DND-41 (cell line): ENCODE measurements around the gene NFATC2.

ENCODE experiments used
- ATAC-seq: fragments of 200-7000 bp; cut with Tn5 transposase; 3 replicates; pipeline ENCODE4 v1.9.1; 2021; ENCODE audit warnings: low read depth; ENCODE audit not compliant: insufficient read depth
- DNase-seq: peaks from one replicate; pipeline ENCODE4 v3.0.0-alpha.2; 2020
- H2AFZ ChIP-seq: 2 replicates; pipeline ENCODE4 v1.6.0; 2012; ENCODE audit warnings: low read depth, low read length
- H3K27ac ChIP-seq: 2 replicates; pipeline ENCODE4 v1.5.1; 2012; ENCODE audit warnings: low read length, inconsistent platforms
- H3K27me3 ChIP-seq: fragments of 200-600 bp; sonication (generic); 2 replicates; pipeline ENCODE4 v1.6.0; 2012; ENCODE audit warnings: low read length, mild to moderate bottlenecking, inconsistent platforms; ENCODE audit not compliant: insufficient read depth, poor library complexity
- H3K36me3 ChIP-seq: 2 replicates; pipeline ENCODE4 v1.5.1; 2012; ENCODE audit warnings: low read length, inconsistent platforms; ENCODE audit not compliant: insufficient read depth
- H3K4me1 ChIP-seq: 2 replicates; pipeline ENCODE4 v1.5.1; 2012; ENCODE audit warnings: mild to moderate bottlenecking, low read length; ENCODE audit not compliant: insufficient read depth
- H3K4me2 ChIP-seq: 2 replicates; pipeline ENCODE4 v1.6.0; 2012; ENCODE audit warnings: mild to moderate bottlenecking, moderate library complexity, low read length, inconsistent platforms; ENCODE audit not compliant: insufficient read depth
- H3K4me3 ChIP-seq, 2 experiments: fragments of 200-600 bp in 1 of 2; shearing (Covaris generic) in 1 of 2; 2 replicates each; pipeline ENCODE4 v1.5.1; 2012 to 2016; ENCODE audit warnings: inconsistent platforms in 2 of 2, low read length in 2 of 2, mild to moderate bottlenecking in 2 of 2, low read depth in 1 of 2, moderate library complexity in 1 of 2
- H3K79me2 ChIP-seq: 2 replicates; pipeline ENCODE4 v1.6.0; 2012; ENCODE audit warnings: low read length, inconsistent platforms; ENCODE audit not compliant: insufficient read depth
- H3K9ac ChIP-seq: 2 replicates; pipeline ENCODE4 v1.6.0; 2012; ENCODE audit warnings: low read depth, mild to moderate bottlenecking, inconsistent platforms, low read length, moderate library complexity
- H3K9me3 ChIP-seq: 2 replicates; pipeline ENCODE4 v1.5.1; 2012; ENCODE audit warnings: low read length, moderate library complexity, mild to moderate bottlenecking, inconsistent platforms; ENCODE audit not compliant: insufficient read depth, severe bottlenecking
- H4K20me1 ChIP-seq: 2 replicates; pipeline ENCODE4 v1.6.0; 2012; ENCODE audit warnings: low read length; ENCODE audit not compliant: insufficient read depth
- EZH2 ChIP-seq: IDR thresholded peaks from 3 replicates; pipeline ENCODE4 v1.6.1; 2012; ENCODE audit warnings: borderline replicate concordance, low read depth, mild to moderate bottlenecking, moderate library complexity, low read length, inconsistent platforms; ENCODE audit not compliant: severe bottlenecking
- TF ChIP-seq, protein P1 (sequence below): IDR thresholded peaks from 2 replicates; pipeline ENCODE4 v1.5.1; 2012; ENCODE audit warnings: borderline replicate concordance, low read length, moderate library complexity, mild to moderate bottlenecking; ENCODE audit not compliant: poor library complexity, severe bottlenecking; ENCODE audit errors: extremely low read depth

The NFATC2 gene

DNA sequence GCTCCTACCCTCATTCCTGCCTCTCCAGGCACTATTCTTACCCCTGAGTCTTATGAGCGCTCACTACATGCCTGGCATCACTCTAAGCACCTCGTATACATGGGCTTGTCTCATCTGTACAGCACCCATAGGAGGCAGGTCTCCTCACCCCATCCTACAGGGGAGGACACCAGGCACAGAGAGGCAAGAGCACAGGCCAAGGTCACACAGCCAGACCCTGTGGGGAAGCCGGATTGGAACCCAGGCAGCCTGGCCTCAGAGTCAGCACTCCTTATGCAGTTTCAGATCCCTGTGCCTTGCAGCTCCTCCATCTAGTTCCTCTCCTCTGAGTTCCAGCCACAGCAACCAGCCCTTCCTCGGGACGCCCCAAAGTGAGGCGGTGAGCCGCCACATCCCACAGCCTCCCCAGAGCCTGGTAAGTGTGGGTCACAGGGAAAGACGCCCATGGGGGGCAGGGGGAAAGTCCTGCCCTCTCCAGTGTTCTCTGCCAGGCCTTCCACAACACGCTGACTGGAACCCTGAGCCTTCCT is 103.3 kb downstream of the NFATC2 start:
- no peak overlapping the region for H2AFZ ChIP-seq
- no peaks in the 10 kb centered on the region for H3K36me3 ChIP-seq
- DNase-seq (no peak), ATAC-seq (no peak)
- no peak overlapping the region for H3K4me3 ChIP-seq
- H3K4me2 ChIP-seq: no peak overlapping the region
- no peak overlapping the region for H3K27ac ChIP-seq
- H3K79me2 ChIP-seq: no peaks in the 10 kb centered on the region
- no peaks in the 10 kb centered on the region for H3K9me3 ChIP-seq
- H3K4me1 ChIP-seq: no peaks in the 10 kb centered on the region
- TF ChIP-seq EZH2: no peak
- TF ChIP-seq, protein P1, sequence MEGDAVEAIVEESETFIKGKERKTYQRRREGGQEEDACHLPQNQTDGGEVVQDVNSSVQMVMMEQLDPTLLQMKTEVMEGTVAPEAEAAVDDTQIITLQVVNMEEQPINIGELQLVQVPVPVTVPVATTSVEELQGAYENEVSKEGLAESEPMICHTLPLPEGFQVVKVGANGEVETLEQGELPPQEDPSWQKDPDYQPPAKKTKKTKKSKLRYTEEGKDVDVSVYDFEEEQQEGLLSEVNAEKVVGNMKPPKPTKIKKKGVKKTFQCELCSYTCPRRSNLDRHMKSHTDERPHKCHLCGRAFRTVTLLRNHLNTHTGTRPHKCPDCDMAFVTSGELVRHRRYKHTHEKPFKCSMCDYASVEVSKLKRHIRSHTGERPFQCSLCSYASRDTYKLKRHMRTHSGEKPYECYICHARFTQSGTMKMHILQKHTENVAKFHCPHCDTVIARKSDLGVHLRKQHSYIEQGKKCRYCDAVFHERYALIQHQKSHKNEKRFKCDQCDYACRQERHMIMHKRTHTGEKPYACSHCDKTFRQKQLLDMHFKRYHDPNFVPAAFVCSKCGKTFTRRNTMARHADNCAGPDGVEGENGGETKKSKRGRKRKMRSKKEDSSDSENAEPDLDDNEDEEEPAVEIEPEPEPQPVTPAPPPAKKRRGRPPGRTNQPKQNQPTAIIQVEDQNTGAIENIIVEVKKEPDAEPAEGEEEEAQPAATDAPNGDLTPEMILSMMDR: no peak
- H3K27me3 ChIP-seq: no peaks in the 10 kb centered on the region
- H4K20me1 ChIP-seq: no peaks in the 10 kb centered on the region
- H3K9ac ChIP-seq: no peak overlapping the region

DNA sequence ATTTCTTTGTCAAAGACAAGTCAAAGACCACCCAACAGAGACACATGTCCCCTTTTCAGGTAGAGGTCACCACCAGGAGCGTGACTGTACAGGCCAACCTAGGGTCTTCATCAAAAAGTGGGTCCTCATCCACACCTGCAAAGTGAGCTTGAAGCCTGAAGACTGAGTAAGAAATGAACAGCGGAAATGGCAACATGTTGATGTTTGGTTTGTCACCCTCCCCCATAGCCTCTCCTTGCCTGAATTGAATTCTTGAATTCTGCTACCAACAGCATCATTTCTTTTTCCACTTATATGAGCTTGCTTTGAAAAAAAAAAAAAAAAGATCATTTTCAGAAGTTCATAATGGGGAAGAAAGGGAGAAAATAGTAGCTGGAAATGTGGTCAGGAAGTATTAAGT is 104.4 kb downstream of the NFATC2 start:
- H3K27ac ChIP-seq: no peak overlapping the region
- H3K79me2 ChIP-seq: no peaks in the 10 kb centered on the region
- H3K9ac ChIP-seq: no peak overlapping the region
- ATAC-seq: no peak
- no peaks in the 10 kb centered on the region for H3K27me3 ChIP-seq
- no peak overlapping the region for H2AFZ ChIP-seq
- no peaks in the 10 kb centered on the region for H3K4me1 ChIP-seq
- H4K20me1 ChIP-seq: no peaks in the 10 kb centered on the region
- no peaks in the 10 kb centered on the region for H3K9me3 ChIP-seq
- H3K36me3 ChIP-seq: no peaks in the 10 kb centered on the region
- TF ChIP-seq, protein P1: no peak
- TF ChIP-seq EZH2: no peak
- no peak overlapping the region for H3K4me3 ChIP-seq
- DNase-seq: no peak
- H3K4me2 ChIP-seq: no peak overlapping the region

GRCh38 chr20:51437182-51437924 is 105.2 kb downstream of the NFATC2 start:
- no peaks in the 10 kb centered on the region for H3K36me3 ChIP-seq
- DNase-seq (no peak), ATAC-seq (no peak)

More at GRCh38 chr20:51437182-51437924, 105.2 kb downstream of the NFATC2 start:
- Histone ChIP-seq H2AFZ (no peak overlapping the region), H3K9me3 (no peaks in the 10 kb centered on the region), H3K4me3 (no peak overlapping the region), H3K27ac (no peak overlapping the region), H3K27me3 (no peaks in the 10 kb centered on the region), H3K9ac (no peak overlapping the region), H3K4me2 (no peak overlapping the region), H3K4me1 (no peaks in the 10 kb centered on the region), H3K79me2 (no peaks in the 10 kb centered on the region), H4K20me1 (no peaks in the 10 kb centered on the region)
- no peak for TF ChIP-seq EZH2
- TF ChIP-seq, protein P1: no peak
